Measurements from ENCODE around the gene TSPYL6.
"Not testable (repeated sequence)": the region's sequence is repeated elsewhere in the genome, so short reads cannot be mapped to it uniquely, and the experiment has no call there.

Gene TSPYL6

GRCh38 chr2:54271843-54272627 is 16.0 kb upstream of the TSPYL6 start:
- no peak for DNase-seq (ENCODE audit: low spot score)
- in situ Hi-C loops (cut with MboI; ENCODE audit: low sequenced_read_pairs, unreplicated experiment), result no loop called here
- TF ChIP-seq CTCF (IDR thresholded peaks at IDR 0.05; ENCODE audit: borderline replicate concordance, control extremely low read depth, extremely low read depth, insufficient read depth, missing control alignments), result no peak

GRCh38 chr2:54271189-54271588 is 15.2 kb upstream of the TSPYL6 start:
- TF ChIP-seq CTCF (IDR thresholded peaks at IDR 0.05; ENCODE audit: borderline replicate concordance, control extremely low read depth, extremely low read depth, insufficient read depth, missing control alignments), result no peak
- in situ Hi-C loops (cut with MboI; ENCODE audit: low sequenced_read_pairs, unreplicated experiment), result no loop called here
- DNase-seq (ENCODE audit: low spot score), result no peak

GRCh38 chr2:54267577-54267976 is 11.5 kb upstream of the TSPYL6 start:
- TF ChIP-seq CTCF (IDR thresholded peaks at IDR 0.05; ENCODE audit: borderline replicate concordance, control extremely low read depth, extremely low read depth, insufficient read depth, missing control alignments), result no peak
- in situ Hi-C loops (cut with MboI; ENCODE audit: low sequenced_read_pairs, unreplicated experiment), result no loop called here
- DNase-seq (ENCODE audit: low spot score), result no peak

- in situ Hi-C loops (cut with MboI; ENCODE audit: low sequenced_read_pairs, unreplicated experiment); DNase-seq (ENCODE audit: low spot score): not testable (repeated sequence)
These were observed 9.1 kb upstream of the TSPYL6 start for GRCh38 chr2:54265081-54265480.

GRCh38 chr2:54262015-54262765 is 6.2 kb upstream of the TSPYL6 start:
- TF ChIP-seq CTCF (IDR thresholded peaks at IDR 0.05; ENCODE audit: borderline replicate concordance, control extremely low read depth, extremely low read depth, insufficient read depth, missing control alignments), result no peak
- DNase-seq (ENCODE audit: low spot score), result no peak
- in situ Hi-C loops (cut with MboI; ENCODE audit: low sequenced_read_pairs, unreplicated experiment), result no loop called here

GRCh38 chr2:54261537-54261936 is 5.5 kb upstream of the TSPYL6 start:
- no peak for DNase-seq (ENCODE audit: low spot score)
- in situ Hi-C loops (cut with MboI; ENCODE audit: low sequenced_read_pairs, unreplicated experiment), result no loop called here
- no peak for TF ChIP-seq CTCF (IDR thresholded peaks at IDR 0.05; ENCODE audit: borderline replicate concordance, control extremely low read depth, extremely low read depth, insufficient read depth, missing control alignments)

GRCh38 chr2:54260241-54260595 is 4.2 kb upstream of the TSPYL6 start:
- DNase-seq (ENCODE audit: low spot score), result no peak
- in situ Hi-C loops (cut with MboI; ENCODE audit: low sequenced_read_pairs, unreplicated experiment), result no loop called here
- TF ChIP-seq CTCF (IDR thresholded peaks at IDR 0.05; ENCODE audit: borderline replicate concordance, control extremely low read depth, extremely low read depth, insufficient read depth, missing control alignments), result no peak
